Measurements from ENCODE around the gene TBCC. TPM values are rescaled to one million over a fixed set of nuclear protein-coding genes. Genes with fewer than 3 reads are reported as not detected.
"Not testable (repeated sequence)": the region's sequence is repeated elsewhere in the genome, so short reads cannot be mapped to it uniquely, and the experiment has no call there.

TBCC gene
- total and polyA plus RNA-seq, 4 donors, result 6.9 to 13.5 (median 11.7) TPM

DNA sequence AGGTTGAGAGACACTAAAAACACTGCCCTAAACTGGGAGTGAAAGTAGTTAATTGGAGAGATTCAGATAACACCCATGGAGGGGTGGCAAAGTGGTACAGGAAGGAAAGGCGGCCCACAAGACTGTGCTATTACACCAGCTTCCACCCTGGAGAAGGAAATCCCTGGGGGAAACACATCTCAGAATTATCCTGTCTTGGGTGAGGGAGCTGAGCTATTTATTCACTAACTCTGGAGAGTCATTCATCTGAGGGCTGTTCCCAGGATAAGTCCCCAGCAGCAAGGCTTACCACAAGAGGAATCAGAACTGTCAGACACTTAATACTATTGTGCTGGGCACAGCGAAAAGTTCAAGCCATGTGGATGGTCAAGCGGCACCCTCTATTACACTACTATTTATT lies 9.9 kb downstream of the TBCC start:
- Histone ChIP-seq H3K4me3 (ENCODE audit: low read depth in 1 of 3, low read length in 3 of 3) (no peak overlapping the region), H3K27me3 (ENCODE audit: control insufficient read depth in 4 of 4, insufficient read depth in 4 of 4, low read length in 3 of 4) (no peaks in the 10 kb centered on the region), H3K4me1 (ENCODE audit: control insufficient read depth in 4 of 4, insufficient read depth in 4 of 4, low read length in 3 of 4) (peaks cover 0 to 4% (median 1%) of the 10 kb centered on the region in 4 donors), H3K9me3 (ENCODE audit: control insufficient read depth in 4 of 4, low read length in 3 of 4) (no peaks in the 10 kb centered on the region), H3K36me3 (ENCODE audit: control insufficient read depth in 4 of 4, insufficient read depth in 3 of 4, low read depth in 1 of 4, low read length in 3 of 4) (no peaks in the 10 kb centered on the region), H3K27ac (ENCODE audit: low read depth in 1 of 2, low read length in 2 of 2) (no peak overlapping the region), H3K9ac (ENCODE audit: low read depth in 1 of 2, low read length in 2 of 2) (no peak overlapping the region)
- no peak for DNase-seq (ENCODE audit: low spot score)
- TF ChIP-seq, protein P1, sequence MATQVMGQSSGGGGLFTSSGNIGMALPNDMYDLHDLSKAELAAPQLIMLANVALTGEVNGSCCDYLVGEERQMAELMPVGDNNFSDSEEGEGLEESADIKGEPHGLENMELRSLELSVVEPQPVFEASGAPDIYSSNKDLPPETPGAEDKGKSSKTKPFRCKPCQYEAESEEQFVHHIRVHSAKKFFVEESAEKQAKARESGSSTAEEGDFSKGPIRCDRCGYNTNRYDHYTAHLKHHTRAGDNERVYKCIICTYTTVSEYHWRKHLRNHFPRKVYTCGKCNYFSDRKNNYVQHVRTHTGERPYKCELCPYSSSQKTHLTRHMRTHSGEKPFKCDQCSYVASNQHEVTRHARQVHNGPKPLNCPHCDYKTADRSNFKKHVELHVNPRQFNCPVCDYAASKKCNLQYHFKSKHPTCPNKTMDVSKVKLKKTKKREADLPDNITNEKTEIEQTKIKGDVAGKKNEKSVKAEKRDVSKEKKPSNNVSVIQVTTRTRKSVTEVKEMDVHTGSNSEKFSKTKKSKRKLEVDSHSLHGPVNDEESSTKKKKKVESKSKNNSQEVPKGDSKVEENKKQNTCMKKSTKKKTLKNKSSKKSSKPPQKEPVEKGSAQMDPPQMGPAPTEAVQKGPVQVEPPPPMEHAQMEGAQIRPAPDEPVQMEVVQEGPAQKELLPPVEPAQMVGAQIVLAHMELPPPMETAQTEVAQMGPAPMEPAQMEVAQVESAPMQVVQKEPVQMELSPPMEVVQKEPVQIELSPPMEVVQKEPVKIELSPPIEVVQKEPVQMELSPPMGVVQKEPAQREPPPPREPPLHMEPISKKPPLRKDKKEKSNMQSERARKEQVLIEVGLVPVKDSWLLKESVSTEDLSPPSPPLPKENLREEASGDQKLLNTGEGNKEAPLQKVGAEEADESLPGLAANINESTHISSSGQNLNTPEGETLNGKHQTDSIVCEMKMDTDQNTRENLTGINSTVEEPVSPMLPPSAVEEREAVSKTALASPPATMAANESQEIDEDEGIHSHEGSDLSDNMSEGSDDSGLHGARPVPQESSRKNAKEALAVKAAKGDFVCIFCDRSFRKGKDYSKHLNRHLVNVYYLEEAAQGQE (IDR thresholded peaks at IDR 0.05), result no peak
- TF ChIP-seq RXRA (IDR thresholded peaks at IDR 0.05), result no peak
- WGBS, result 93% methylated on average over 3 of the region's 3 CpGs

DNA sequence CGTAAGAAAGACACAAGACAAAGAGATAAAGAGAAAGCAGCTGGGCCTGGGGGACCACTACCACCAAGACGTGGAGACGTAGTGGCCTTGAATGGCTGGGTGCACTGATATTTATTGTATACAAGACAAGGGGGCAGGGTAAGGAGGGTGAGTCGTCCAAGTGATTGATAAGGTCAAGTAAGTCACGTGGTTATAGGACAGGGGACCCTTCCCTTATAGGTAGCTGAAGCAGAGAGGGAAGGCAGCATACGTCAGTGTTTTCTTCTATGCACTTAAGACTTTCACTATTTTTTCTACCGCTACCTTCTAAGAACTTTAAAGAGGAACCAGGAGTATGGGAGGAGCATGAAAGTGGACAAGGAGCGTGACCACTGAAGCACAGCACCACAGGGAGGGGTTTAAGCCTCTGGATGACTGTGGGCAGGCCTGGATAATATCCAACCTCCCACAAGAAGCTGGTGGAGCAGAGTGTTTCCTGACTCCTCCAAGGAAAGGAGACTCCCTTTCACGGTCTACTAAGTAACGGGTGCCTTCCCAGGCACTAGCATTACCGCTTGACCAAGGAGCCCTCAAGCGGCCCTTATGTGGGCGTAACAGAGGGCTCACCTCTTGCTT lies 11.9 kb downstream of the TBCC start:
- not testable (repeated sequence) for H3K9me3 ChIP-seq (ENCODE audit: control insufficient read depth in 4 of 4, low read length in 3 of 4); H3K27me3 ChIP-seq (ENCODE audit: control insufficient read depth in 4 of 4, insufficient read depth in 4 of 4, low read length in 3 of 4); H3K27ac ChIP-seq (ENCODE audit: low read depth in 1 of 2, low read length in 2 of 2); H3K36me3 ChIP-seq (ENCODE audit: control insufficient read depth in 4 of 4, insufficient read depth in 3 of 4, low read depth in 1 of 4, low read length in 3 of 4); H3K4me3 ChIP-seq (ENCODE audit: low read depth in 1 of 3, low read length in 3 of 3); H3K9ac ChIP-seq (ENCODE audit: low read depth in 1 of 2, low read length in 2 of 2); DNase-seq (ENCODE audit: low spot score); H3K4me1 ChIP-seq (ENCODE audit: control insufficient read depth in 4 of 4, insufficient read depth in 4 of 4, low read length in 3 of 4)
- 87% methylated on average over 13 of the region's 13 CpGs for WGBS

DNA sequence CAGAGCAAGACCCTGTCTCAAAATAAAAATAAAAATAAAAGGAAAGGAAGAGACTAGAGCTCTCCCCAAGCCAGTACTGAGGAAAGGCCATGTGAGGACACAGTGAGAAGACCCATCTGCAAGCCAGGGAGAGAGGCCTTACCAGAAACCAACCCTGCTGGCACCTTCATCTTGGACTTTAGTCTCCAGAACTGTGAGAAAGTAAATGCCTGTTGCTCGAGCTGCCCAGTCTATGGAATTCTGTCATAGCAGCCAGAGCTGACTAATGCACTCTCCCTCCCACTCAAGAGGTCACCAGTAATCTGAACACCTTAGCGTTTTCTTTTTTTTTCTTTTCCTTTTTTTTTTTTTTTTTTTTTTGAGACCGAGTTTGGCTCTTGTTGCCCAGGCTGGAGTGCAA lies 16.2 kb downstream of the TBCC start:
- WGBS, result 48% methylated on average over 3 of the region's 3 CpGs
- H3K4me1 ChIP-seq (ENCODE audit: control insufficient read depth in 4 of 4, insufficient read depth in 4 of 4, low read length in 3 of 4), result peaks cover 0 to 16% (median 11%) of the 10 kb centered on the region in 4 donors
- H3K27me3 ChIP-seq (ENCODE audit: control insufficient read depth in 4 of 4, insufficient read depth in 4 of 4, low read length in 3 of 4), result no peaks in the 10 kb centered on the region
- no peak overlapping the region for H3K27ac ChIP-seq (ENCODE audit: low read depth in 1 of 2, low read length in 2 of 2)
- H3K36me3 ChIP-seq (ENCODE audit: control insufficient read depth in 4 of 4, insufficient read depth in 3 of 4, low read depth in 1 of 4, low read length in 3 of 4), result no peaks in the 10 kb centered on the region
- no peaks in the 10 kb centered on the region for H3K9me3 ChIP-seq (ENCODE audit: control insufficient read depth in 4 of 4, low read length in 3 of 4)
- H3K9ac ChIP-seq (ENCODE audit: low read depth in 1 of 2, low read length in 2 of 2), result no peak overlapping the region
- DNase-seq (ENCODE audit: low spot score), result no peak
- no peak overlapping the region for H3K4me3 ChIP-seq (ENCODE audit: low read depth in 1 of 3, low read length in 3 of 3)
- no peak for TF ChIP-seq RXRA (IDR thresholded peaks at IDR 0.05)
- no peak for TF ChIP-seq SP1 (IDR thresholded peaks at IDR 0.05)
- TF ChIP-seq, protein P2, sequence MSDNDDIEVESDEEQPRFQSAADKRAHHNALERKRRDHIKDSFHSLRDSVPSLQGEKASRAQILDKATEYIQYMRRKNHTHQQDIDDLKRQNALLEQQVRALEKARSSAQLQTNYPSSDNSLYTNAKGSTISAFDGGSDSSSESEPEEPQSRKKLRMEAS (IDR thresholded peaks at IDR 0.05), result no peak
- TF ChIP-seq, protein P3, sequence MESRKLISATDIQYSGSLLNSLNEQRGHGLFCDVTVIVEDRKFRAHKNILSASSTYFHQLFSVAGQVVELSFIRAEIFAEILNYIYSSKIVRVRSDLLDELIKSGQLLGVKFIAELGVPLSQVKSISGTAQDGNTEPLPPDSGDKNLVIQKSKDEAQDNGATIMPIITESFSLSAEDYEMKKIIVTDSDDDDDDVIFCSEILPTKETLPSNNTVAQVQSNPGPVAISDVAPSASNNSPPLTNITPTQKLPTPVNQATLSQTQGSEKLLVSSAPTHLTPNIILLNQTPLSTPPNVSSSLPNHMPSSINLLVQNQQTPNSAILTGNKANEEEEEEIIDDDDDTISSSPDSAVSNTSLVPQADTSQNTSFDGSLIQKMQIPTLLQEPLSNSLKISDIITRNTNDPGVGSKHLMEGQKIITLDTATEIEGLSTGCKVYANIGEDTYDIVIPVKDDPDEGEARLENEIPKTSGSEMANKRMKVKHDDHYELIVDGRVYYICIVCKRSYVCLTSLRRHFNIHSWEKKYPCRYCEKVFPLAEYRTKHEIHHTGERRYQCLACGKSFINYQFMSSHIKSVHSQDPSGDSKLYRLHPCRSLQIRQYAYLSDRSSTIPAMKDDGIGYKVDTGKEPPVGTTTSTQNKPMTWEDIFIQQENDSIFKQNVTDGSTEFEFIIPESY (IDR thresholded peaks at IDR 0.05), result no peak
- TF ChIP-seq EGR1 (IDR thresholded peaks at IDR 0.05; ENCODE audit: low read depth in 2 of 2), result no peak
- TF ChIP-seq, protein P1 (IDR thresholded peaks at IDR 0.05), result no peak
- TF ChIP-seq NR2F2 (IDR thresholded peaks at IDR 0.05), result no peak
- no peak for TF ChIP-seq GABPA (IDR thresholded peaks at IDR 0.05 in 1 of 2, conservative IDR thresholded peaks at IDR 0.05 in 1 of 2)
- no peak for TF ChIP-seq YY1 (IDR thresholded peaks at IDR 0.05)
